GM18909 (cell line): ENCODE results near the gene SH3BP4.

Experiments
- ATAC-seq: cut with Tn5 transposase; IDR thresholded peaks from one replicate; pipeline ENCODE4 v1.9.1; 2021; ENCODE audit warnings: mild to moderate bottlenecking; ENCODE audit not compliant: unreplicated experiment, poor library complexity

SH3BP4 gene

GRCh38 chr2:234979204-234980167, 27.7 kb downstream of the SH3BP4 start:
- no peak for ATAC-seq

GRCh38 chr2:234980451-234981187, 28.8 kb downstream of the SH3BP4 start:
- ATAC-seq, result no peak

GRCh38 chr2:234981197-234982095, 29.6 kb downstream of the SH3BP4 start:
- no peak for ATAC-seq

- ATAC-seq, result no peak
Measured at GRCh38 chr2:234982096-234982834, 30.4 kb downstream of the SH3BP4 start.

- no peak for ATAC-seq
Measured at GRCh38 chr2:234983011-234983726, 31.4 kb downstream of the SH3BP4 start.

- no peak for ATAC-seq
Measured at GRCh38 chr2:234985608-234986245, 33.9 kb downstream of the SH3BP4 start.

GRCh38 chr2:234986390-234986789, 34.6 kb downstream of the SH3BP4 start:
- no peak for ATAC-seq

- no peak for ATAC-seq
Measured at GRCh38 chr2:234986876-234987720, 35.3 kb downstream of the SH3BP4 start.

GRCh38 chr2:234987754-234988153, 35.9 kb downstream of the SH3BP4 start:
- ATAC-seq, result no peak

GRCh38 chr2:234988491-234988890, 36.7 kb downstream of the SH3BP4 start:
- no peak for ATAC-seq

- ATAC-seq, result no peak
Measured at GRCh38 chr2:234989183-234989701, 37.4 kb downstream of the SH3BP4 start.

- no peak for ATAC-seq
Measured at GRCh38 chr2:234990300-234990699, 38.5 kb downstream of the SH3BP4 start.

- ATAC-seq, result no peak
Measured at GRCh38 chr2:234991290-234991689, 39.5 kb downstream of the SH3BP4 start.

- ATAC-seq, result no peak
Measured at GRCh38 chr2:234991793-234992192, 40.0 kb downstream of the SH3BP4 start.

- ATAC-seq, result no peak
Measured at GRCh38 chr2:234992196-234992595, 40.4 kb downstream of the SH3BP4 start.

- ATAC-seq, result no peak
Measured at GRCh38 chr2:234992624-234993349, 41.0 kb downstream of the SH3BP4 start.

GRCh38 chr2:234993541-234993981, 41.7 kb downstream of the SH3BP4 start:
- ATAC-seq, result no peak
